ENCODE measurements around the gene MCU. TPM values are rescaled to one million over a fixed set of nuclear protein-coding genes. Genes with fewer than 3 reads are reported as not detected.

MCU gene
- total and polyA plus RNA-seq, 2 of the 4 experiments (the other 2 are of a cell fraction) = 36.2 to 36.7 TPM

DNA sequence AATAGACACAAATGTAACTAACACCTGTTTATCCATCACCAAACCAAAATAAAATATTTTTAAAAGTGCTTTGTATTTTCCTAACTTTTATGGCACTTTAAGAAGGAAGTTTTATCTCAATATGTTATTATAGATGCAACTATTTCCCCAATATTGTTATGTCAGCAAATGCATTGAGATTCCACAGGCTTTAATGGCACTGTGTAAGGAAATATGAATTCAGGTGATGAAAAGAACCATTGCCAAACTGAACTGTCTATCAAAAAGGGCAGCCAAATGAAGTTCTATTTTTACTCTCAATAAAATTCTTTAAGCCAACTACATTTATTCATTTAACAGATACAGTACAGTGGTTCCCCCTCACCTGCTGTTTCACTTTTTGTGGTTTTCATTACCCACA, 134.4 kb downstream of the MCU start:
- CTCF ChIA-PET = no interaction called here
- no peak overlapping the region for H3K9ac ChIP-seq (ENCODE audit: low read depth, low read length)
- H3K27ac ChIP-seq (ENCODE audit: insufficient read depth, low read length) = no peak overlapping the region
- H3K4ac ChIP-seq (ENCODE audit: low read depth, low read length) = no peak overlapping the region
- H2AK9ac ChIP-seq (replicated peaks; ENCODE audit: low read depth, low read length, poor library complexity) = no peak overlapping the region
- H2BK20ac ChIP-seq (ENCODE audit: low read depth, low read length) = no peak overlapping the region
- no TSS peak for BruUV-seq (replicated peaks)
- no peaks in the 10 kb centered on the region for H3K27me3 ChIP-seq (ENCODE audit: control insufficient read depth, insufficient read depth, low read length)
- no peak for DNase-seq
- H3K79me1 ChIP-seq (ENCODE audit: low read depth in 1 of 2, low read length in 2 of 2) = peaks cover 20 to 37% of the 10 kb centered on the region in 2 experiments
- H2BK15ac ChIP-seq (ENCODE audit: low read depth, low read length) = no peak overlapping the region
- no peak overlapping the region for H2BK5ac ChIP-seq (ENCODE audit: low read depth, low read length, poor library complexity, severe bottlenecking)
- H3K9me1 ChIP-seq (ENCODE audit: insufficient read depth, low read length) = no peaks in the 10 kb centered on the region
- in situ Hi-C loops (cut with MboI; ENCODE audit: low sequenced_read_pairs) = no loop called here
- no peak overlapping the region for H3K4me2 ChIP-seq (ENCODE audit: low read depth, low read length)
- peaks cover 4% of the 10 kb centered on the region; the same call in 1 of the 2 replicates for H4K20me1 ChIP-seq (ENCODE audit: insufficient read depth, low read length)
- intact Hi-C loops (cut with micrococcal nuclease) = no loop called here
- POLR2A ChIA-PET (ENCODE audit: unreplicated experiment) = no interaction called here
- H3K18ac ChIP-seq (ENCODE audit: low read depth, low read length) = no peak overlapping the region
- H4K5ac ChIP-seq (ENCODE audit: low read depth, low read length) = no peak overlapping the region
- H3K4me3 ChIP-seq (ENCODE audit: insufficient read depth, low read depth, low read length) = no peak overlapping the region
- no peak overlapping the region for H2BK120ac ChIP-seq (ENCODE audit: low read depth, low read length)
- H4K91ac ChIP-seq (ENCODE audit: insufficient read depth, low read depth, low read length) = no peak overlapping the region
- dilution Hi-C loops (cut with HindIII; ENCODE audit: low sequenced_read_pairs, unreplicated experiment) = no loop called here
- no peak overlapping the region for H4K8ac ChIP-seq (ENCODE audit: low read depth in 2 of 2, low read length in 2 of 2)
- no peak overlapping the region for H2AK5ac ChIP-seq (ENCODE audit: low read depth, low read length)
- ATAC-seq (ENCODE audit: low read depth) = no peak
- H3K36me3 ChIP-seq (ENCODE audit: control insufficient read depth, insufficient read depth, low read length) = no peaks in the 10 kb centered on the region
- no peak overlapping the region for H3K14ac ChIP-seq (replicated peaks; ENCODE audit: low read depth, low read length)
- no peaks in the 10 kb centered on the region for H3K9me3 ChIP-seq (ENCODE audit: control insufficient read depth, insufficient read depth, low read length)
- no peak overlapping the region for H3K23ac ChIP-seq (ENCODE audit: low read depth, low read length)
- H3K4me1 ChIP-seq (ENCODE audit: control insufficient read depth, insufficient read depth, low read length) = no peaks in the 10 kb centered on the region
- no peak overlapping the region for H3K56ac ChIP-seq (ENCODE audit: extremely low read depth, insufficient read depth, low read length)
- peak; percentile 77 for TF ChIP-seq MAFK (IDR thresholded peaks at IDR 0.05; ENCODE audit: low read depth, low read length)
- TF ChIP-seq CTCF (conservative IDR thresholded peaks at IDR 0.05; ENCODE audit: low read depth, low read length) = no peak
- H2AFZ ChIP-seq (replicated peaks; ENCODE audit: low read length, poor library complexity) = no peak overlapping the region

Measured in IMR-90 (cell line).